ENCODE results near the gene DAGLA. TPM values are rescaled to one million over a fixed set of nuclear protein-coding genes. Genes with fewer than 3 reads are reported as not detected.

DAGLA gene
- total RNA-seq, 1 donor from 2014 or later, result 8.7 TPM

GRCh38 chr11:61711498-61711897 lies 31.3 kb downstream of the DAGLA start:
- TF ChIP-seq CTCF (IDR thresholded peaks at IDR 0.05; ENCODE audit: unreplicated experiment), result no peak
- H3K36me3 Mint-ChIP-seq (ENCODE audit: insufficient read depth), result no peaks in the 10 kb centered on the region
- H3K27ac Mint-ChIP-seq, result no peak overlapping the region
- no peaks in the 10 kb centered on the region for H3K9me3 Mint-ChIP-seq (ENCODE audit: low read depth)
- H3K4me3 Mint-ChIP-seq (ENCODE audit: low read depth), result no peak overlapping the region
- DNase-seq (ENCODE audit: low spot score, unreplicated experiment), result no peak
- H3K4me1 Mint-ChIP-seq (ENCODE audit: low read depth), result peaks cover 4% of the 10 kb centered on the region
- H3K27me3 Mint-ChIP-seq, result no peaks in the 10 kb centered on the region

GRCh38 chr11:61712314-61712713 lies 32.1 kb downstream of the DAGLA start:
- no peak overlapping the region for H3K27ac Mint-ChIP-seq
- H3K4me1 Mint-ChIP-seq (ENCODE audit: low read depth), result peaks cover 4% of the 10 kb centered on the region
- no peaks in the 10 kb centered on the region for H3K9me3 Mint-ChIP-seq (ENCODE audit: low read depth)
- H3K27me3 Mint-ChIP-seq, result no peaks in the 10 kb centered on the region
- no peak for DNase-seq (ENCODE audit: low spot score, unreplicated experiment)
- H3K4me3 Mint-ChIP-seq (ENCODE audit: low read depth), result no peak overlapping the region
- TF ChIP-seq CTCF (IDR thresholded peaks at IDR 0.05; ENCODE audit: unreplicated experiment), result no peak
- no peaks in the 10 kb centered on the region for H3K36me3 Mint-ChIP-seq (ENCODE audit: insufficient read depth)

GRCh38 chr11:61712846-61713245 lies 32.7 kb downstream of the DAGLA start:
- DNase-seq (ENCODE audit: low spot score, unreplicated experiment), result no peak
- Mint-ChIP-seq H3K27ac (no peak overlapping the region), H3K4me3 (ENCODE audit: low read depth) (no peak overlapping the region), H3K9me3 (ENCODE audit: low read depth) (no peaks in the 10 kb centered on the region), H3K36me3 (ENCODE audit: insufficient read depth) (no peaks in the 10 kb centered on the region), H3K4me1 (ENCODE audit: low read depth) (peaks cover 7% of the 10 kb centered on the region), H3K27me3 (no peaks in the 10 kb centered on the region)
- no peak for TF ChIP-seq CTCF (IDR thresholded peaks at IDR 0.05; ENCODE audit: unreplicated experiment)

- Mint-ChIP-seq H3K4me1 (ENCODE audit: low read depth) (peaks cover 10% of the 10 kb centered on the region), H3K27me3 (no peaks in the 10 kb centered on the region), H3K9me3 (ENCODE audit: low read depth) (no peaks in the 10 kb centered on the region), H3K27ac (no peak overlapping the region), H3K4me3 (ENCODE audit: low read depth) (no peak overlapping the region), H3K36me3 (ENCODE audit: insufficient read depth) (no peaks in the 10 kb centered on the region)
- no peak for DNase-seq (ENCODE audit: low spot score, unreplicated experiment)
- TF ChIP-seq CTCF (IDR thresholded peaks at IDR 0.05; ENCODE audit: unreplicated experiment), result no peak
Observed at GRCh38 chr11:61713464-61713863, 33.3 kb downstream of the DAGLA start.

GRCh38 chr11:61713906-61714305 lies 33.7 kb downstream of the DAGLA start:
- no peak for DNase-seq (ENCODE audit: low spot score, unreplicated experiment)
- Mint-ChIP-seq H3K36me3 (ENCODE audit: insufficient read depth) (no peaks in the 10 kb centered on the region), H3K27ac (no peak overlapping the region), H3K4me3 (ENCODE audit: low read depth) (no peak overlapping the region), H3K27me3 (no peaks in the 10 kb centered on the region), H3K4me1 (ENCODE audit: low read depth) (peaks cover 11% of the 10 kb centered on the region), H3K9me3 (ENCODE audit: low read depth) (no peaks in the 10 kb centered on the region)
- TF ChIP-seq CTCF (IDR thresholded peaks at IDR 0.05; ENCODE audit: unreplicated experiment), result no peak
